BE2C (cell line): ENCODE measurements around the gene PCSK6.

Experiments used
- DNase-seq: peaks from one replicate; pipeline ENCODE4 v3.0.0-alpha.2; 2020
- H3K27me3 ChIP-seq: fragments of 250-450 bp; sonication (Bioruptor Pico); 2 replicates; pipeline ENCODE4 v1.5.1; 2020; ENCODE audit warnings: mild to moderate bottlenecking
- H3K36me3 ChIP-seq: fragments of 250-450 bp; sonication (Bioruptor Pico); 2 replicates; pipeline ENCODE4 v1.5.1; 2020; ENCODE audit warnings: mild to moderate bottlenecking
- H3K4me1 ChIP-seq: fragments of 250-450 bp; sonication (Bioruptor Pico); 2 replicates; pipeline ENCODE4 v1.5.1; 2020
- H3K4me3 ChIP-seq: 2 replicates; pipeline ENCODE4 v1.5.1; 2011; ENCODE audit warnings: low read depth, low read length
- H3K9me3 ChIP-seq: fragments of 250-450 bp; sonication (Bioruptor Pico); 2 replicates; pipeline ENCODE4 v1.5.1; 2020
- TF ChIP-seq, protein P1 (sequence below): IDR thresholded peaks from 2 replicates; pipeline ENCODE4 v1.5.1; 2012; ENCODE audit warnings: mild to moderate bottlenecking, low read depth, low read length

PCSK6 gene

DNA sequence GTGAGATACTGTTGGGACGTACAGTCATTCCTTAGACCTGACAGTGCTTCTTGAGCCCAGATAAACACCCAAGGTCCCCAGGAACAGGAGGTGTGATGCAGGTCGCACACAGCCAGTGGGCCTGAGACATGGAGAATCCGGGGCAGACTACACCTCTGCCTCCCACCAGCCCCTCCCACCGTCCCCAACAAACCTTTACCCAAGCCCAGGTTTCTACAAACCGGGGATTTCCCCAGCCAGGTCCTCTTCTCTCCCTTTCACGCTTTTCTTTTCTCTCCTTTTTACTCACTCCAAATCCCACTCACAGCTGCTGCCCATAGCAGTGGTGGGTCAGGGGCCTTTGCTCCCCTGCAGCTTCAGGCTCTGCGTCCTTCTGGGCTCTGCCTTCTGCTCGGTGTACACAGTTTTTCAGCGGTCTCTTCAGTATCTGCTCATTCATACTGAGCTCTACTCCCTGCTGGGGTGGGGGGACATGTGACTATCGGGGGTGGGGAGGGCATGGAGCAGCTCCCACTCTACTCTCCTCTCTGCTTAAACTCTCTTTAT is 4.8 kb upstream of the PCSK6 start:
- Histone ChIP-seq H3K9me3 (no peaks in the 10 kb centered on the region), H3K36me3 (no peaks in the 10 kb centered on the region), H3K4me1 (no peaks in the 10 kb centered on the region), H3K4me3 (no peak overlapping the region), H3K27me3 (peaks cover 3% of the 10 kb centered on the region; the same call in 1 of the 2 replicates)
- DNase-seq: no peak
- TF ChIP-seq, protein P1, sequence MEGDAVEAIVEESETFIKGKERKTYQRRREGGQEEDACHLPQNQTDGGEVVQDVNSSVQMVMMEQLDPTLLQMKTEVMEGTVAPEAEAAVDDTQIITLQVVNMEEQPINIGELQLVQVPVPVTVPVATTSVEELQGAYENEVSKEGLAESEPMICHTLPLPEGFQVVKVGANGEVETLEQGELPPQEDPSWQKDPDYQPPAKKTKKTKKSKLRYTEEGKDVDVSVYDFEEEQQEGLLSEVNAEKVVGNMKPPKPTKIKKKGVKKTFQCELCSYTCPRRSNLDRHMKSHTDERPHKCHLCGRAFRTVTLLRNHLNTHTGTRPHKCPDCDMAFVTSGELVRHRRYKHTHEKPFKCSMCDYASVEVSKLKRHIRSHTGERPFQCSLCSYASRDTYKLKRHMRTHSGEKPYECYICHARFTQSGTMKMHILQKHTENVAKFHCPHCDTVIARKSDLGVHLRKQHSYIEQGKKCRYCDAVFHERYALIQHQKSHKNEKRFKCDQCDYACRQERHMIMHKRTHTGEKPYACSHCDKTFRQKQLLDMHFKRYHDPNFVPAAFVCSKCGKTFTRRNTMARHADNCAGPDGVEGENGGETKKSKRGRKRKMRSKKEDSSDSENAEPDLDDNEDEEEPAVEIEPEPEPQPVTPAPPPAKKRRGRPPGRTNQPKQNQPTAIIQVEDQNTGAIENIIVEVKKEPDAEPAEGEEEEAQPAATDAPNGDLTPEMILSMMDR: no peak

DNA sequence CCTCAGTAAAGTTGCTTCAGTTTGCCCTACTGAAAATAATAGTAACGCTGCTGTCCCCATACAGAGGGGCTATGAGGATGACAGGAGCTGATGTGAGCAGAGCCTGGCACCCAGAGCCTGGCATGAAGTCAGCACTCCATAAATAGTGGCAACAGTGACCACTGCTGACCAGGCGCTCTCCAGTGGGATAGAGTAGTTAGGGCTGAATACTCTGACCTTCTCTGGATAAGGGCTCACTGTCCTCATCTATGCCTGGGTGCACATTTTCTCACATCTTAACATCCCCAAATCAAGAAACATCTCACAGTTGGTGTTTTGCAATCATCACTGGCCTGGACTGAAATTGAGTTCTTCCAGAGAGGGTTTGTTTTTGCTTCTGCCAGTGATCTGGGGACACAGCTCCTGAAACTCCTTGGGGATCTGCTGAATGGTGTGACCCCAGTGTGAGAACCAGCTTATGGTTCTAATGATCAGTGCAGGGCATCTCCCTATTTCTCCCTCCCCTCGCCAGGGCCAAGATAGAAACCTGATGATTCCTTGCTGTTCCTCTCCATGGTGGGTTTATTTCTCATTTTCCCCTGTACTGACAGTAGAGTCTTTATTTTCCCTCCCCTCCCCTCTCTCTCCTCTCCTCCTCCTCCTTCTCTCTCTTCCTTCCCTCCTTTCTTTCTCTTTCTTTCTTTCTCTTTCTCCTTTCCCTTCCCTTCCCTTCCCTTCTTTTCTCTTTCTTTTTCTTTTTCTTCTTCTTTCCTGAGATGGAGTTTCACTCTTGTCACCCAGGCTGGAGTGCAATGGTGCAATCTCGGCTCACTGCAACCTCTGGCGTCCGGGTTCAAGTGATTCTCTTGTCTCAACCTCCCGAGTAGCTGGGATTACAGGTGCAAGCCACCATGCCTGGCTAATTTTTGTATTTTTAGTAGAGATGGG is 3.5 kb upstream of the PCSK6 start:
- TF ChIP-seq, protein P1: no peak
- Histone ChIP-seq H3K36me3 (no peaks in the 10 kb centered on the region), H3K4me3 (no peak overlapping the region), H3K4me1 (no peaks in the 10 kb centered on the region), H3K9me3 (no peaks in the 10 kb centered on the region), H3K27me3 (peaks cover 9% of the 10 kb centered on the region)
- DNase-seq: no peak

DNA sequence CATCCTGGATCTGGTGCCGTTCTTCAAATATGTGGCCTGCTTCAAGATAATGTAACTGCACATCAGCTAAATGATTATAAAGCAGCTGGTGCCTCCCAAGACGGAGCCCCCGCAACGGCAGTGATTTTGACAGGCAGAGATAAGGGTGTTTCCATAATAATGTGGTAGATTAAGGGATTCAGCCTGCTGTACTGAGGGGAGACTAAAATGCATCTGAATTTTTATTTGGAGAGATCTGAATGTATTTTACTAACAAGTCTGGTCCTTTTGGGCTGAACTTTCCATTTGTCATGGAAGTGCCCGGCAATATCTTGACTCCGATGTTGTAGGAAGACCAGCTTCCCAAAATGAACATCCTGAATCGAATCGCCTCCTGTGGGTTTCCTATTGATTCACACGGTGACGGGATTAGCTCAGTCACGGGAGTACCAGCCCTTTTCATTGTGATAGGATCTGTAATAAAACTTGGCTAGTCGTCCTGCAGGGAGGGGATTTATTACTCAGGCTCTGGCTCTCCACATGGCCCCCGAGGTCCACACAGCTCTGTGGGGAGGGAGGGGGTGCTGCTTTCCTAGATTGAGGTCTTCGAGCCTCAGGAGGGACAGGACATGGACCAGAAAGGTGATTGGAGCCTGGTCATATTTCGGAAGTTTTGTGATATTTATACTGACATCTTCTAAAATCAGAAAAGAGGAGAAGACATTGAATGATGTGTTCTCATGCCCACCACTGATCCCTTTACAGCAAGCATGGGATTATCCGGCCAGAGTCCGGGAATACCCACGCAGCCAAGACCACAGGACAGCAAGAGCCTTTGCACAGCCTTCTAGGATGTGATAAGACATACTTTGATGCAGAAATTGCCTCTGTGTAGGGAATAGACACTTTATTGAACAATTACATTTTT is 2.5 kb upstream of the PCSK6 start:
- DNase-seq: no peak
- Histone ChIP-seq H3K27me3 (peaks cover 9% of the 10 kb centered on the region), H3K9me3 (no peaks in the 10 kb centered on the region), H3K4me3 (no peak overlapping the region), H3K36me3 (no peaks in the 10 kb centered on the region), H3K4me1 (no peaks in the 10 kb centered on the region)
- TF ChIP-seq, protein P1: no peak

DNA sequence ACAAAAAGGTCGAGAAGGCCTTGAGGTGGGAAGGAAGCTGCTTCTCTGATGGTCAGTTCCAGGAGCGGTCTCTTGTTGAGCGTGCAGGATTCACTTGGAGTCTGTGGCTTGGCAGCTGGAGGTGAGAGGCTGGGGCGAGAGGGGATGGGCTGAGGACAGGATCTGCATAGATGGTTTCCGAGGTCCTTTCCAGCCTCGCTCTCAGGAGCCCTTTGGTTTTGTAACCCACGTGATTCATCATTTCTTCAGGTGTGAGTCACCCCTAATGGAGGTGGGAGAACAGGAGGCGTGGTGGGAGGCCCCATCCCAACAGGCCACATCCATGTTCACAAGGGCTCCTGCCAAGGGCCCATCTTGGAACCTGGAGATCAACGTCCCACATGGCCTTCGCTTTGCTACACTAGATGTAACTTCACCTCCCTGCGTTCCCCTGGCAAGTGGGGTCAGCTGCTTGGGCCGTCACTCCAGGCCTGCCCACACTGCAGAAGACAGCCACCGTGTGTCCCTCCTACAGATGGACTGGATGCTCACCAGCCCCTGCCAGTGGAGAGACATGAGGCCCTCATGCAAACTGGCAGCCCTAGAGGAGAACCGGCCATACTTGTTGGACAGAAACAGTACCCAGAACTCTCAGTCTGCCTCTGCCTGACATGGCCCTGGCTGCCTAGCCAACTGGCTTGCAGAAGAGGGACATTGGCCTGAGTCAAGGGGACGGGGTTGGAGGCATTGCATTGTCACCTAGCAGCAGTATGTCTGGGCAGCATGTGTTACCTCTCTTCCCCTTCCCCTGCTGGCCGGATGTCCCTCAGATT is 1.6 kb upstream of the PCSK6 start:
- H3K9me3 ChIP-seq: no peaks in the 10 kb centered on the region
- no peak overlapping the region for H3K4me3 ChIP-seq
- DNase-seq: no peak
- TF ChIP-seq, protein P1: no peak
- no peaks in the 10 kb centered on the region for H3K36me3 ChIP-seq
- H3K27me3 ChIP-seq: peaks cover 9% of the 10 kb centered on the region
- H3K4me1 ChIP-seq: no peaks in the 10 kb centered on the region

DNA sequence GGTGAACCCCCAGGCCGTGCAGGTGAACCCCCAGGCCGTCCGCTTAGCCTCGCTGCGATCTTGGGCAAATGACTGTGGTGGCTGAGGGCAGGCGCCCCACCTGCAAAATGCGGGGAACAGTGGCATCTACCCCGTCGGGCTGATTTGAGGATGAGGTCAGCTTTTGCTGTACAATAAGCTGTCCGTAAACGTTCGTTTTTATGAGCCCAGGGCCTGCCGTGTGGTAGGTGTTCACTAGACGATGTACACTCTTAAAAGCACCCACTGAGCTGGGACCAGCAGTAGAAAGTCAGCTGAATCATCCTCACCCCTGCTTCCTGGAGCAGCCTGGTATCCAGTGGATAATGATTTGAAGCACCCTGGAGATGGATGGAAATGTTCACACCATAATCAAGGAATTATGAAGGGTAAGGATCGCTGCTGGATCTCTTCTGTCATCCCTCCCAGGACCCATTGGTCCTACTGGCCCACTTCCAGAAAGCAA is 943 bp upstream of the PCSK6 start:
- Histone ChIP-seq H3K4me1 (no peaks in the 10 kb centered on the region), H3K4me3 (no peak overlapping the region), H3K27me3 (peaks cover 9% of the 10 kb centered on the region), H3K9me3 (no peaks in the 10 kb centered on the region), H3K36me3 (no peaks in the 10 kb centered on the region)
- TF ChIP-seq, protein P1: no peak
- no peak for DNase-seq
